Measurements from ENCODE around the gene GINS1.
"Not testable (repeated sequence)": the region's sequence is repeated elsewhere in the genome, so short reads cannot be mapped to it uniquely, and the experiment has no call there.

The GINS1 gene

DNA sequence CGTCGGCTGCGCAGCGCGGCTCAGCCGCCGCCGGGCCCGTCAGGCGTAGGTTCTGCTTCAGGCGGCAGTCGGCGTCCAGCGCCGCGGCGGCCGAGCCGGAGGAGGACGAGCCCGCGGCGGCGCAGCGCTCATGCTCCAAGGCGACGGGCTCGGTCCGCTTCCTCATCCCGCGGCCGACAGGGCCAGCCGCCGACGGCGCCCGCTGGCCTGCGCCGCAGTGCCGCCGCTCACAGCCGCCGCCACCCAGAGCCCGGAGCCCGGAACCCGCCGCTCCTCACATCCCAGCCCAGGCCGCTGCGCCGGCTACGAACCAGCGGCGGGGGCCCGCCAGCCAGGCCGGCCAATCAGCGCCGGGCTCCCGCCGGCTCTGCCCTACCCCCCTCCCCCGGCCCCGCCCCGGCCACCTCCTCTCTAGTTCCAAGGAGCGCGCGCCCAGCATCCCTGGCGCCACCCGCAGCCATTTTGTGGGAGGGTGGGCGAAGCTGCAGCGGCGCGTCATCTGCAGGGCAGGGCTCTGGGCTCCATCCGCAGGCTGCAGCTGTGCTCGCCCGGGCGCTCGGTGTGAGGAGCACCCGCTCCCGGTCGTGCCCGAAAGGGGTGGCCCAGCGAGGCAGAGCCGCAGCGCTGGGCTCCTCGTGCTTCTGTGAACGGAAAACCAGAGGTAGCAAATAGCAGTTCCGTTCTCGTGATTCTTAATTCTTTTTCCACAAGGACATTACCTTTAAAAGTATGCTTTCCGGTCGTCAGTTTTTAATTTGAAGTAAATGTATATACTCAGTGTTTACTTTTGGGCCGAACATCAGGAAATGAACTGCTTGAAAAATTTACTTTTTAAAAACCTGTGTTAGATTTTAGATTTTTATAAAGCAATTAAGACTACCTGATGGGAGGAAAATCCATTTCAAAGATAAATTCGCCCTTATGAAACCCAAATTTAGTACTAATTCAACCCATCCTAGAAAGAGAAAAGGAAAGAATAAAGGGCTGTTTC is 16.6 kb upstream of the GINS1 start, which contains the start of gene ABHD12:
Gene ABHD12, minus strand, starts transcription at position 298 of the 991 bp plus-strand sequence. Its CDS starts 132 bp downstream, at position 166.
- FAIRE-seq = no peak

GRCh38 chr20:25394276-25394675 is 13.2 kb upstream of the GINS1 start:
- FAIRE-seq = no peak

- no peak for FAIRE-seq
Observed at GRCh38 chr20:25394996-25395395, 12.5 kb upstream of the GINS1 start.

DNA sequence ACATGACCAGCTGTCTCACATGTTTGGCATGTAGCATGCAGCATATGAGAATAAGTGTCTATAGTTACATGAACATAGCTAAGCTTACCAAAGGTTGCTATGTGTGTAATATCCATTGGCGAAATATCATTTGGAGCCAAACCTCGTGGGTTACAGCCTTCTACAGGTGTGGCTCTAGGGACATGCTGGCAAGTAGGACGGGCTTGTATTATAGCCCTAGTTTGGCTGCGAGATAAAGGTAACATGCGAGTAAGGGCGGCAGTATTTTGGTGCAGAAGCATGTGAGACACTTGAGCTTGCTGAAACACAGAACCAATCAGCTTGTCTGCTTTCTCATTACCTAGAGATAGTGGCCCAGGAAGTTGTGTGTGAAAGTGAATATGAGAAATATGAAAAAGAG is 10.4 kb upstream of the GINS1 start:
- FAIRE-seq = no peak

DNA sequence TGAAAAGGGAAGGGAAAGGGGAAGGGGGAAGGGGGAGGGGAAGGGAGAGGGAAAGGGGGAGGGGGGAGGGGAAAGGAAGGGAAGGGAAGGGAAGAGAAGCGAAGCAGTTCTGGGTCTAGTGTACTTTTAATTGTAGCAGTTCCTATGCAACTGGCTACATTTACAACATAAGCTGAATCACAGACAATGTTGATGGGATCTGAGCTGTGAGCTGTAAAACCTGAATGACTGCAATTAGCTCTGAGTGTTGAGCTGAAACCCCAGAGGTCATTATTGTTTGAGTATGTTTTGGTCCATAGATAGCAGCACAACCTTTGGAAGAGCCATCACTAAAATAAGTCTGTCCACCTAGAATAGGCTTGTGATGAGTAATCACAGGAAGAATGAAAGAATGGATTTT is 9.7 kb upstream of the GINS1 start:
- no peak for FAIRE-seq

DNA sequence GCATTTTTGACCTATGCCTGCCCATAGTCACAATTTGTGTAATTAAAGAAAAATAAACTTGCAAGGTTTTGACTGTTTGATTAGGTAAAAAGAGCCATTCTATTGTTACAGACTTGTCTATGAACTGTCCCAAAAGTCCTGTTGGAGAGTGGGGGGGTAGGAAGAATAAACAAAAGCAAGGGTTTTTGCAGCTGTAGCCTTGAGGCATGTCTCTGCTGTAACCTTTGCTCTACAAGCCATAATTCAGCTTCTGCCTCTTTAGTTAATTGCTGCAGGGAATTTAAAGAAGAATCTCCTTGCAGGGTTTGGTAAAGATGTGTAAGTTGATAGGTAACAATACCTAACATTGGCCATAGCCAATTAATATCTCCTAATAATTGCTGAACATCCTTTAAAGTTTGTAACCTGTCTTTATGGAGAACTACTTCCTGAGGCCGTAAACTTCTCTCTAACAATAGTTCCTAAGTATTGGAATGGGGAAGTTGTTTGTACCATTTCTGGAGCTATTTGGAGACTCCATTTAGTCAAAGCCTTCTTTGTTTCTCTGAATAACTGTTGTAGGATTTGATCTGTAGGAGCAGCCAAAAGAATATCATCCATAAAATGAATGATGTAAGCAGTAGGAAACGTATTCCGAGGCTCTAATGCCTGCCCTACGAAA is 9.0 kb upstream of the GINS1 start:
- no peak for FAIRE-seq

GRCh38 chr20:25399037-25399430 is 8.4 kb upstream of the GINS1 start:
- FAIRE-seq = peak; percentile 34

- FAIRE-seq = not testable (repeated sequence)
Observed at GRCh38 chr20:25400291-25400732, 7.2 kb upstream of the GINS1 start.

DNA sequence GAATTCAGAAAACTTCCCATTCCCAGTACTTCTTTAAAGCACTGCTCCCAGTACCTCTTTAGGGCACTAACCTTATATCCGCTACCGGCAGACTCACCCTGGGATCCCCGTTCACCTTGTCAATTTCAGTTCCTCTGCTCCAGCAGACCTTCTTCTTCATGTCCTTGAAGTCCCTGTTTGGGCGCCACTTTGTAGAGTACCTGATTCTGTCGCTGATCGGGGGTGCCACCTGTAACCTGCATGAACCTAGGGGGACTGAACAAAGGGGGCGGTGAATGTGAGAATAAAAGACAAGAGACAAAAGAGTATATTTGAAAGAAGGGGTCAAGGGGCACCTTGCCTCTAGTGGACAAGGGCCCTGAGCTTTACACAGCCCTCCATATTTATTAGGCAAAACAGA is 4.9 kb upstream of the GINS1 start:
- no peak for FAIRE-seq

DNA sequence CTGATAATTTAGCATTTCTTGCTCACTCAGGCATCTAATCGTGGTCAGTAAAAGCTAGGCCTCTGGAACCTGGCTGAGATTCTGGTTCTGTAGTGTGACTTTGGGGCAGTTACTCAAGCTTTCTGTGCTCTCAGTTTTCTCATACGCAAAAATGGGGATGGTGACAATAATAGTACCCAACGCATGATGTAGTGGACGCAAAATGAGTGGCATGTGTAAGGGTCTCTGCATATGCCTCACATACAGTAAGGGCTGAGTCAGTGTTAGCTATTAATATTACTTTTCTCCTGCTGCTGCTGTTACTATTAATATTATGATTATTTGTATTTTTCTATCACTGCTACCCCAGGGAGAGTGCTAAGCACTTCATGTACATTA is 686 bp downstream of the GINS1 start:
- FAIRE-seq = no peak

DNA sequence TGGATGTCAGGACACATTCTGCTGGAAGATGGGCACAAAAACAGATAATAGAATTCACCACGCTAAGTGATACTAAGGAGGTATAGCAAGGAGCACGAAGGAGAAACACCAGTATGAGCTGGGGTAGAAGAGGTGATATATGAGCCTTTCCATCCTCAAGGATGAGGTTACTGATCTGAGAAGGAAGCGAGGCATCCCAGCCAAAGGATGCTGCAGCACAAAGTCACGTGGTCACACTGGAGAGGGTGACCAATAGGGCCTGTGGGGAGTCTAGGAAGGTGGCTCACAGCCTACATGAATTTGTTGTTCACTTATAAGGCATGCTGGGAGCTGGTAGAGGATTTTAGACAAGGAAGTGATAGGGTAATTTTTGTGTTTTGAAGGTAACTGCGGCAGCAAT is 1.4 kb downstream of the GINS1 start:
- FAIRE-seq = no peak

GRCh38 chr20:25418776-25419175 is 11.3 kb downstream of the GINS1 start:
- FAIRE-seq = no peak

- no peak for FAIRE-seq
Observed at GRCh38 chr20:25421102-25421501, 13.6 kb downstream of the GINS1 start.

DNA sequence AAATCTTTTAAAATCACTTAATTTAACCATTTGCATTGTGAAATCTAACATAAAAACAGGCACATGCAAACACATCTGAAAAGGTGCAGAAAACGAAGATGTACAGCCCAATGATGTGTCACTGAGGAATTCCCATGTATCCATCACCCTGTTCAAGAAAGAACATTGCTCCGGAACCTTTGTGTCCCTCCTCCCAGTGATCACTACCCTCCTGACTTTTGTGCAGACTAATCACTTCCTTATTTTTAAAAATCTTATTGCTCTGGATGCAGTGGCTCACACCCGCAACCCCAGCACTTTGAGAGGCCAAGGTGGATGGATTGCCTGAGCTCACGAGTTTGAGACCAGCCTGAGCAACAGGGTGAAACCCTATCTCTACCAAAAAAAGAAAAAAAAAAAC is 14.6 kb downstream of the GINS1 start:
- no peak for FAIRE-seq

DNA sequence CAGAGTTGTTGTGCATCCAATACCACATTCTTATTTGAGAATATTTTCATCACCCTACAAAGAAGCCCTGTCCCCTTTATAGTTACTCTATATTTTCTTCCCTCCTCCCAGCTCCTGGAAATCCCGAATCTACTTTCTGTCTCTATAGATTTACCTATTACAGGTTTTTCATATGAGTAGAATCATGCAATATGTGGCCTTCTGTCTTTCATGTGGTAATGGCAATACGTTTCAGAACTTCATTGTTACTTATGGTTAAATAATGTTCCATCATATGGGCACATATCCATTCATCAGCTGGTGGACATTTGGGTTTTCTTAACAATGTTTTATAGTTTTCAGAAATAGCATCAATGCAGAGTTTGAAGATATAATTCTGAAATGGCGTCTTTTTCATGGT is 17.1 kb downstream of the GINS1 start:
- no peak for FAIRE-seq

GRCh38 chr20:25437153-25437581 is 29.7 kb downstream of the GINS1 start:
- FAIRE-seq = no peak

- no peak for FAIRE-seq
Observed at GRCh38 chr20:25439328-25439727, 31.9 kb downstream of the GINS1 start.

DNA sequence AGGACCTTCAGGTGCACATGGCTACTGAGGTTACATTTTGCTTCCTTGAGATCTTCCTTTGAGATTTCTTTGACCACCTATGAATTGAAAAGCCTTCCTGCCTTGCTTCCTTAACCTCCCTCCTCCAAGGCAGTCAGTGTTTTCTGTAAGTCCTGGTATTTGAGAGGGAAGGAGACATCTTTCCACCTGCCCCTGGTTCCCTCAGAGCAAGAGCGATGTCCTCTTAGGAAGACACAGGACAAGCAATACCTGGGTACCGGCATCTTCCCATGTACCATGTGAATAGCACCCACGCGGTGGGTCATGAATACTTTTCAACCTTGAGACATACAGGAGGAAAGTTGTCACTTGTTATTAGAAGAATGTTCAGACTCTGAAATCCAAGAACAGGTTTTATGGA is 37.1 kb downstream of the GINS1 start:
- no peak for FAIRE-seq

GRCh38 chr20:25447671-25448070 is 40.2 kb downstream of the GINS1 start:
- FAIRE-seq = no peak

DNA sequence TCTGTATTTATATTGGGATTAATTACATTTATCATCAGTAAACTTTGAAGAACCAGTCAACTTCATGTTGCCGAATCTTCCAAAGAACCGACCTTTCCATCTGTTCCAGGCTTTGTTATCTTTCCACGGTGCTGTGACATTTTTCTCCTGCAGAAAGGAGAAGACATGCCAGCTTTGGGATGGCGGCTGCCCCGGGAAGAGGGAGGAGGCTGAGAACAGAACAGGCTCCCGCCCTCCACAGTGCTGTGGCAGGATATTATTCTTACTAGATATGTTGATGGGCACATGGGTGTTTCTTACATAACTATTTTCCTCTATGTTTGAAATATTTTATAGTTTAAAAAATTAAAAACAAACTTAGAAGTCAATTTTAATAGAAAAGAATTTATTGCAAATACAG is 44.9 kb downstream of the GINS1 start:
- no peak for FAIRE-seq

DNA sequence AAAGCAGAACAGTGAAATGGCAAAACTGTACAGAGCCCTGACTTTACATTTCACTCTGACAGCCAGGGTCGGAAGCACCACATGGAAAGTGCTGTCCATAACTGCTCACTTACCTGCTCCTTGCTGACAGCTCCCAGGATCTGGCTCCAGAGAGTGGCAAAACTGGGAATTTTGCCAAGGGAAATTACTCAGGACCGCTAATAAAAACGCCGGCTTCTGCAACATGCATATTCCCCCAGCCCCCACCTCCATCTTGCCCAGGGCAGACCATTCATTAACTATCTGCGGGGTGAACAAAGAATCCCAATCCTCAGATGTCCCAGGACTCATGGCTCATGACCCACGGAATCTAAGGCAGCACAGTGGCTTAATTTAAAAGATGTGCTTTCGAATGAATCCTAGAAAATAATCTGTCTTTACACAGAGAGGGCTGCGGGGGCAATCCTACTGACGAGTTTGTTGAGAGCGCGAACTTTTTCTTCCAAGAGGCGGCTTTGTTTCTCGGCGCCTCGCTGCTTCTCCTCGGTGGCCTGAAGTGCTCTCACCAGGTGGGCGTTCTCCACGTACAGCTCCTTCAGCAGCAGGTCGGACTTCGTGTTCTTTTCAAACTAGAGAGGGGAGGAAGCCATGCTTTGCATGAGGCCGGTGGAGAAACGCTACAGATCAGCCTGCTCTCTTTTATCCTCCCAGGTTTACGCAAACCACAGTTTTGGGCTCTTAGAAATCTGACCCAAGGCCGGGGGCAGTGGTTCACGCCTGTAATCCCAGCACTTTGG is 45.8 kb downstream of the GINS1 start:
- no peak for FAIRE-seq

DNA sequence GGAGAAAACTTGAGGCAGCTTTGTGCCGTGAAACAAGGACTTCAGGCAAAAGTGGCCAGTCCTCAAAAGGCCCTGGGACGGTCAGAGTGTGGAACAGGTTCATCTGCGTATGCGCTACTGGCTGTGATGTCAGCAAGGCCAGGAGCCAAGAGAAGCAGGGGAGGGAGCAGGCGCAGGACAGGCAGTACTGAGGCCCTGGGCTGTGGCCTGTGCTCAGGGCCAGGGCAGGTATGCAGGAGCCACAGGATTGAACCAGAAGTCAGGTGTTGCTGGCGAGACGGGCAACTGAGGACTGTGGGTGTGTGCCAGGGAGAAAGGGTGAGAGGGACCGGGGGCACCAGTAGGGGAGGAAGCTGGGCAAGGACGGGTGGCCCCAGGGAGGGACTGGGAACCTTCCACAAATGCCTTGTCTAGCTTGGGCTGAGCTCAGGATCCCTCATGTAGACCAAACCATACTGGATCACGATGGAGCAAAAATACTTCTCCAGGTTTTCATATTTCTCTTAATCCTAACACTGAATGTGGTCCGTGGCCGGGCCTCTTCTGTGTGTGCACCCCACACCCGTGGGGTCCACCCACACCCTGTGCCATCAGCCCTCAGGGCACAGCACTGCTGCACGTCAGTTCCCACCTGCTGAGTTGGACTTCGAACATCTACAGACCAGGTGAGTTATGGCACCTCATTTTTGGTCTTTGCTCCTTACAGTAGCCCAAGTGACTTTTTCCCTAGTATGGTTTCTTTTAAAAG is 46.9 kb downstream of the GINS1 start:
- FAIRE-seq = no peak
